ENCODE measurements around the gene RNF7. TPM values are rescaled to one million over a fixed set of nuclear protein-coding genes. Genes with fewer than 3 reads are reported as not detected.

The RNF7 gene
- polyA plus RNA-seq, 1 experiment, result 74.4 TPM

DNA sequence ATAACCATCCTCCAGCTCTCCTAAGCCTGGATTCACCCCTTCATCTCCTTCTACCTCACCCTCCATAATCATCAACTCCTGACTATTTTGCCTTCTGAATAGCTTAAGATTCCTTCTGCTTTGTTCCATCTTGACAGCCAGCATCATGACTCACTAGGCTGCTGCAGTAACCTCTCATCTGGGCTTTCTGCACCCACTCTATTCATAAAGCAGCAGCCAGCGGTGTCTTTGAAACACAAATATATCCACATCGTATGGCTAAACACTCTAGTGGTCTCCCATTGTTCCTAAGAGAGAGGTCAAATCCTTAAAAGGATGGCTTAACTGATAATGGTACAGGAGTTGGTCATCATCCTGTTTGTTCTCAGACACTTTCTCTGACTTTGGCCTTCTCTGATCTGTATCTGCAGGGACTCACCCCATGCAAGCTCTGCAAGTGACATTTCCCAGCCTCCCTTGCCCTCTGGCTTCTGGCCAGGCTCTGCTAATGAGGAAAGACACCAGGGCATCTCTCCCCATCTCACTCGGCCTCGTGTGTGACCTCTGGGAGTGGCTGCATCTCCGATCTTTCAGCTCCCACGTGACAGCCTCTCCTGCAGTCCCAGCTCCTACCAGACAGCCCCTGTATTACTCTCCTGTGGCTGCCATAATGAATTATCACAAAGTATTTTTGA lies 31.3 kb downstream of the RNF7 start:
- Histone ChIP-seq H3K4me3 (ENCODE audit: low read depth, low read length) (no peak overlapping the region), H3K27me3 (ENCODE audit: control insufficient read depth, insufficient read depth, low read length) (no peaks in the 10 kb centered on the region; the same call in 1 of the 2 replicates), H3K36me3 (ENCODE audit: control insufficient read depth, insufficient read depth, low read length) (no peaks in the 10 kb centered on the region)
- ChIA-PET CTCF (no interaction called here), POLR2A (no interaction called here)
- no peak for DNase-seq (ENCODE audit: low read depth)
- TF ChIP-seq, protein P1, sequence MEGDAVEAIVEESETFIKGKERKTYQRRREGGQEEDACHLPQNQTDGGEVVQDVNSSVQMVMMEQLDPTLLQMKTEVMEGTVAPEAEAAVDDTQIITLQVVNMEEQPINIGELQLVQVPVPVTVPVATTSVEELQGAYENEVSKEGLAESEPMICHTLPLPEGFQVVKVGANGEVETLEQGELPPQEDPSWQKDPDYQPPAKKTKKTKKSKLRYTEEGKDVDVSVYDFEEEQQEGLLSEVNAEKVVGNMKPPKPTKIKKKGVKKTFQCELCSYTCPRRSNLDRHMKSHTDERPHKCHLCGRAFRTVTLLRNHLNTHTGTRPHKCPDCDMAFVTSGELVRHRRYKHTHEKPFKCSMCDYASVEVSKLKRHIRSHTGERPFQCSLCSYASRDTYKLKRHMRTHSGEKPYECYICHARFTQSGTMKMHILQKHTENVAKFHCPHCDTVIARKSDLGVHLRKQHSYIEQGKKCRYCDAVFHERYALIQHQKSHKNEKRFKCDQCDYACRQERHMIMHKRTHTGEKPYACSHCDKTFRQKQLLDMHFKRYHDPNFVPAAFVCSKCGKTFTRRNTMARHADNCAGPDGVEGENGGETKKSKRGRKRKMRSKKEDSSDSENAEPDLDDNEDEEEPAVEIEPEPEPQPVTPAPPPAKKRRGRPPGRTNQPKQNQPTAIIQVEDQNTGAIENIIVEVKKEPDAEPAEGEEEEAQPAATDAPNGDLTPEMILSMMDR (IDR thresholded peaks at IDR 0.05; ENCODE audit: insufficient read depth, low read depth, low read length), result no peak

DNA sequence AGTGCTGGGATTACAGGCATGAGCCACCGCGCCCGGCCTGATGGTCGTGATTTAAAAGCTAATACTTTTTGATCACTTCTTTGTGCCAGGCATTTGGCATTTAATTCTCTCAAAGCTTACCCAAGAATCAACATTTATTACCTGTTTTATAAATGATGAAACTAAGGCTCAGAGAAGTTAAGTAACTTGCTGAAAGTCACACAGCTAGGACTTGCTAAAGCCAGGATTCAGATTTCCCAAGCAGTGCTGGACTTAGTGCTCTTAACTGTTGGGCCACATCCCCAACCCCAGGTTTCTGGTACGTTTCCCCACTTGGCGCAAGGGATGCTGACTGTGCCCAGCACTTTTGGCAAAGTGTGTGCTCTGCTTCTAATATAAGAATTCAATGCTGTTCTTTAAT lies 35.6 kb downstream of the RNF7 start:
- TF ChIP-seq, protein P1 (IDR thresholded peaks at IDR 0.05; ENCODE audit: insufficient read depth, low read depth, low read length), result no peak
- no peak for DNase-seq (ENCODE audit: low read depth)
- Histone ChIP-seq H3K27me3 (ENCODE audit: control insufficient read depth, insufficient read depth, low read length) (no peaks in the 10 kb centered on the region; the same call in 1 of the 2 replicates), H3K36me3 (ENCODE audit: control insufficient read depth, insufficient read depth, low read length) (no peaks in the 10 kb centered on the region), H3K4me3 (ENCODE audit: low read depth, low read length) (no peak overlapping the region)
- ChIA-PET POLR2A (no interaction called here), CTCF (no interaction called here)

DNA sequence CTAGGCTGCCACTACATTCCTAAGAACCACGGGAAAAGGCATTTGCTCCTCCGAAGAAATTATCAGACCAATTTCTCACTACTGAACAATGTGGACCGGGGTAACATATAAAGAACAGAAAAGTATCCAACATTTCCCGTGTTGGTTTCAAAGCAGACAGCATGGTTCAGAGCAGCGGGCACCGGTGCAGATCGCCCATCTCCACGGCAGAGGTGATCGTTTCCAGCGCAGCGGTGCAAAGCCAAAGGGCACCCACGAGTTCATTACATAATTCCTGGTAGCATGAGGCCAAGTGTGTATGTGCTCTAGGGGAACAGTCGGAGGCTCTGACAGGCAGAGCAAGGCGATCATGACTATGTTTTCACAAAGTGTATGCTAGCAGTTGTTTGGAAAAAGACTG lies 38.3 kb downstream of the RNF7 start:
- Histone ChIP-seq H3K27me3 (ENCODE audit: control insufficient read depth, insufficient read depth, low read length) (no peaks in the 10 kb centered on the region; the same call in 1 of the 2 replicates), H3K4me3 (ENCODE audit: low read depth, low read length) (no peak overlapping the region), H3K36me3 (ENCODE audit: control insufficient read depth, insufficient read depth, low read length) (no peaks in the 10 kb centered on the region)
- POLR2A ChIA-PET, result no interaction called here
- CTCF ChIA-PET, result no interaction called here
- TF ChIP-seq, protein P1 (IDR thresholded peaks at IDR 0.05; ENCODE audit: insufficient read depth, low read depth, low read length), result no peak
- no peak for DNase-seq (ENCODE audit: low read depth)

DNA sequence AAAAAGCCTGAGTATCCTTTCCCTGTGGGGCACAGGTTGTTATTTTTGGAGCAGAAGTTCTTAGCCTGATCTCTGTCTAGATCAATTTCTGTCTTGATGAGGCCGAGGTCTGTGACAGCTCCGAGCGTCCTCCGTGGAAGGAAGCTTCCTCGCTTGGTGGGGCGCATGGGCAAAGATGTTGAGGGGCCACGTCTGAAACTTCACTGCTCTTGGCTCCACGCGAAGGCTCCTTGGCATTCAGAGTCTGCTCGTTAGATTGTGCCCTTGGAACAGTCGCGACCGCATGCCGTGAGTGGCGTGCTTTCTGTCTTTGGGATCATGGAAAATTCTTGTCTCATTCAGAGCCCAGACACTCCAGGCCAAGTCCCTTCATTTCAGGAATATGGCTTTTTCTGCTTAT lies 38.8 kb downstream of the RNF7 start:
- Histone ChIP-seq H3K36me3 (ENCODE audit: control insufficient read depth, insufficient read depth, low read length) (no peaks in the 10 kb centered on the region), H3K27me3 (ENCODE audit: control insufficient read depth, insufficient read depth, low read length) (no peaks in the 10 kb centered on the region; the same call in 1 of the 2 replicates), H3K4me3 (ENCODE audit: low read depth, low read length) (no peak overlapping the region)
- ChIA-PET POLR2A (no interaction called here), CTCF (no interaction called here)
- TF ChIP-seq, protein P1 (IDR thresholded peaks at IDR 0.05; ENCODE audit: insufficient read depth, low read depth, low read length), result no peak
- DNase-seq (ENCODE audit: low read depth), result no peak

DNA sequence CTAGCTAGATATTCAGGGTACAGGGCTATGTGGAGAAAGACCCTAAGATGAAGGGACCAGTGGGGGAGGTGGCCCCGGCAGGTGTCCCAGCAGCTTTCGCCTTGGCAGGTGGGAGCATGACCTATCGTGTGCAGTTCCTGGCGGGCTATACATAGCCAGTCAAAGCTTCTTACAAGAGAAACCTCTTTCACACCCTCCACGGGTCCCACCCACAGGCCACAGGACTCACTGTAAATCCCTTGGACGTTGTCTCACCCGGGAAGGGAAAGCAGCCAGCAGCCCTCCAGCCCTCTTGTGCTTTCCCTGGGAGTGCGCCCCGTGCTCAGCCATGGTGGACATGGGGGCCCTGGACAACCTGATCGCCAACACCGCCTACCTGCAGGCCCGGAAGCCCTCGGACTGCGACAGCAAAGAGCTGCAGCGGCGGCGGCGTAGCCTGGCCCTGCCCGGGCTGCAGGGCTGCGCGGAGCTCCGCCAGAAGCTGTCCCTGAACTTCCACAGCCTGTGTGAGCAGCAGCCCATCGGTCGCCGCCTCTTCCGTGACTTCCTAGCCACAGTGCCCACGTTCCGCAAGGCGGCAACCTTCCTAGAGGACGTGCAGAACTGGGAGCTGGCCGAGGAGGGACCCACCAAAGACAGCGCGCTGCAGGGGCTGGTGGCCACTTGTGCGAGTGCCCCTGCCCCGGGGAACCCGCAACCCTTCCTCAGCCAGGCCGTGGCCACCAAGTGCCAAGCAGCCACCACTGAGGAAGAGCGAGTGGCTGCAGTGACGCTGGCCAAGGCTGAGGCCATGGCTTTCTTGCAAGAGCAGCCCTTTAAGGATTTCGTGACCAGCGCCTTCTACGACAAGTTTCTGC lies 40.1 kb downstream of the RNF7 start:
- ChIA-PET CTCF (no interaction called here), POLR2A (no interaction called here)
- H3K27me3 ChIP-seq (ENCODE audit: control insufficient read depth, insufficient read depth, low read length), result no peaks in the 10 kb centered on the region; the same call in 1 of the 2 replicates

More for the DNA sequence above, 40.1 kb downstream of the RNF7 start:
- DNase-seq (ENCODE audit: low read depth), result no peak
- H3K36me3 ChIP-seq (ENCODE audit: control insufficient read depth, insufficient read depth, low read length), result no peaks in the 10 kb centered on the region
- no peak overlapping the region for H3K4me3 ChIP-seq (ENCODE audit: low read depth, low read length)
- TF ChIP-seq, protein P1 (IDR thresholded peaks at IDR 0.05; ENCODE audit: insufficient read depth, low read depth, low read length), result no peak

Data from BJ (cell line).